ENCODE data around the gene ZNF487. TPM values are rescaled to one million over a fixed set of nuclear protein-coding genes. Genes with fewer than 3 reads are reported as not detected.

The ZNF487 gene
- total RNA-seq, 2 experiments from 2014 or later = 3.5 to 6.5 TPM

DNA sequence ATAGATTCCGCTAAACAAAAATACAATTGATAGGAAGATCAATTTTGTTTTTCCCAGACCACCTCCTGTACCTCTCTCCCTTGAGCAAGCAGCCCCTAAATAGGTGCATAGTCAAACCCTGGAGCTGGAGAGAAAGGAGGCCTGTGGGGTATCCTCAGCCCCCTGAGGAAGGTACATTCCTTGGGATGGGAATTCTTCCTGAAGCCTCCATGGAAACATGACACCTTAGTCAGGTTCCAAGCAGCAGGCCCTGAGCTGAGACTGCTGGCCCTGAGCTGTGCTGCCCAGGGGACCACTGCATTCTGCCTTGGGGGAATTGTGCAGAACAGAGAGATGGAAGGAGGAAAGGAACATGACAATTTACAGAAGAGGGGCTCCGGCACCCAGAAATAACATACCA is 35.3 kb upstream of the ZNF487 start:
- peaks cover 77% of the 10 kb centered on the region for H3K4me1 ChIP-seq (ENCODE audit: insufficient read depth, low read length, poor library complexity, severe bottlenecking)
- peak overlapping the region; percentile 91 for H3K4me2 ChIP-seq (ENCODE audit: low read length)
- H4K20me1 ChIP-seq (ENCODE audit: insufficient read depth, low read length) = peaks cover 53% of the 10 kb centered on the region
- no TSS peak for BruUV-seq (replicated peaks)
- peaks cover 90% of the 10 kb centered on the region for H3K36me3 ChIP-seq (ENCODE audit: insufficient read depth, low read length)
- TF ChIP-seq, protein P1, sequence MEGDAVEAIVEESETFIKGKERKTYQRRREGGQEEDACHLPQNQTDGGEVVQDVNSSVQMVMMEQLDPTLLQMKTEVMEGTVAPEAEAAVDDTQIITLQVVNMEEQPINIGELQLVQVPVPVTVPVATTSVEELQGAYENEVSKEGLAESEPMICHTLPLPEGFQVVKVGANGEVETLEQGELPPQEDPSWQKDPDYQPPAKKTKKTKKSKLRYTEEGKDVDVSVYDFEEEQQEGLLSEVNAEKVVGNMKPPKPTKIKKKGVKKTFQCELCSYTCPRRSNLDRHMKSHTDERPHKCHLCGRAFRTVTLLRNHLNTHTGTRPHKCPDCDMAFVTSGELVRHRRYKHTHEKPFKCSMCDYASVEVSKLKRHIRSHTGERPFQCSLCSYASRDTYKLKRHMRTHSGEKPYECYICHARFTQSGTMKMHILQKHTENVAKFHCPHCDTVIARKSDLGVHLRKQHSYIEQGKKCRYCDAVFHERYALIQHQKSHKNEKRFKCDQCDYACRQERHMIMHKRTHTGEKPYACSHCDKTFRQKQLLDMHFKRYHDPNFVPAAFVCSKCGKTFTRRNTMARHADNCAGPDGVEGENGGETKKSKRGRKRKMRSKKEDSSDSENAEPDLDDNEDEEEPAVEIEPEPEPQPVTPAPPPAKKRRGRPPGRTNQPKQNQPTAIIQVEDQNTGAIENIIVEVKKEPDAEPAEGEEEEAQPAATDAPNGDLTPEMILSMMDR (conservative IDR thresholded peaks at IDR 0.05; ENCODE audit: low read length) = no peak
- TF ChIP-seq EZH2phosphoT487 (IDR thresholded peaks at IDR 0.05; ENCODE audit: borderline replicate concordance, low read depth, low read length) = no peak
- peaks cover 99% of the 10 kb centered on the region for H3K79me2 ChIP-seq (ENCODE audit: insufficient read depth, low read depth, low read length)
- no peak for DNase-seq (ENCODE audit: low spot score)
- ChIA-PET CTCF (ENCODE audit: unreplicated experiment) (no interaction called here), POLR2A (interaction anchor here (1.5 to 1.6 kb wide), 2 partner anchors 10 to 27 kb away, joined by 6 to 7 read pairs; no protein-coding TSS in a partner anchor)
- intact Hi-C loops (cut with micrococcal nuclease; ENCODE audit: unreplicated experiment) = no loop called here
- peak overlapping the region; percentile 82 for H3K27ac ChIP-seq (ENCODE audit: low read depth, low read length, poor library complexity, severe bottlenecking)
- H3K9me3 ChIP-seq (ENCODE audit: low read length) = no peaks in the 10 kb centered on the region
- no peaks in the 10 kb centered on the region for H3K9me2 ChIP-seq (ENCODE audit: insufficient read depth, low read length)
- H2AFZ ChIP-seq (ENCODE audit: low read length) = no peak overlapping the region
- H3K4me3 ChIP-seq (ENCODE audit: low read depth, low read length, poor library complexity, severe bottlenecking) = peak overlapping the region; percentile 92

GRCh38 chr10:43402176-43402575 is 34.7 kb upstream of the ZNF487 start:
- Histone ChIP-seq H3K4me1 (ENCODE audit: insufficient read depth, low read length, poor library complexity, severe bottlenecking) (peaks cover 77% of the 10 kb centered on the region), H3K36me3 (ENCODE audit: insufficient read depth, low read length) (peaks cover 94% of the 10 kb centered on the region), H3K4me2 (ENCODE audit: low read length) (peak overlapping the region; percentile 91), H3K79me2 (ENCODE audit: insufficient read depth, low read depth, low read length) (peaks cover 100% of the 10 kb centered on the region), H4K20me1 (ENCODE audit: insufficient read depth, low read length) (peaks cover 53% of the 10 kb centered on the region), H3K9me2 (ENCODE audit: insufficient read depth, low read length) (no peaks in the 10 kb centered on the region), H3K27ac (ENCODE audit: low read depth, low read length, poor library complexity, severe bottlenecking) (peak overlapping the region; percentile 82), H3K9me3 (ENCODE audit: low read length) (no peaks in the 10 kb centered on the region), H3K4me3 (ENCODE audit: low read depth, low read length, poor library complexity, severe bottlenecking) (peak overlapping the region; percentile 92), H2AFZ (ENCODE audit: low read length) (no peak overlapping the region)
- ChIA-PET CTCF (ENCODE audit: unreplicated experiment) (no interaction called here), POLR2A (no interaction called here)
- TF ChIP-seq, protein P1 (conservative IDR thresholded peaks at IDR 0.05; ENCODE audit: low read length) = no peak
- TF ChIP-seq EZH2phosphoT487 (IDR thresholded peaks at IDR 0.05; ENCODE audit: borderline replicate concordance, low read depth, low read length) = no peak
- DNase-seq (ENCODE audit: low spot score) = no peak
- intact Hi-C loops (cut with micrococcal nuclease; ENCODE audit: unreplicated experiment) = no loop called here
- no TSS peak for BruUV-seq (replicated peaks)

DNA sequence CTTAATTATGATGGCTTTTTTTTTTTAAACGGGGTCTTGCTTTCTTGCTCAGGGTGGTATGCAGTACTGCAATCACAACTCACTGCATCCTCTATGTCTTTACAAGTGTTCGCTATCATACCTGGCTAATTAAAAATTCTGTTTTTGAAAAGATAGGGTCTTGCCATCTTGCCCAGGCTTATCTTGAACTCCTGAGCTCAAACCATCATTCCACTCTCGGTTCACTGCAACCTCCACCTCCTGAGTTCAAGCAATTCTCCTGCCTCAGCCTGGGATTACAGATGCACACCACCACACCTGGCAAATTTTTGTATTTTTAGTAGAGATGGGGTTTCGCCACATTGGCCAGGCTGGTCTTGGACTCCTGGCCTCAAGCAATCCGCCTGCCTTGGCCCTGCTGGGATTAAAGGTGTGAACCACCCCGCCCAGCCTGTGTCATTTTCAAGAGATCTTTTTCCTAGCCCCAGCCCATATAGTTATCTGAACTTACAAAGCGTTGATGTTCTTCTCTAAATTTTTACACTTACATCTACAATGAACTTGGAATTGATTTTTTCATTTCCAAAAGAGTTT is 33.9 kb upstream of the ZNF487 start:
- Histone ChIP-seq H3K4me3 (ENCODE audit: low read depth, low read length, poor library complexity, severe bottlenecking) (peak overlapping the region; percentile 92), H2AFZ (ENCODE audit: low read length) (no peak overlapping the region), H3K4me1 (ENCODE audit: insufficient read depth, low read length, poor library complexity, severe bottlenecking) (peaks cover 77% of the 10 kb centered on the region), H3K36me3 (ENCODE audit: insufficient read depth, low read length) (peaks cover 96% of the 10 kb centered on the region), H3K27ac (ENCODE audit: low read depth, low read length, poor library complexity, severe bottlenecking) (peak overlapping the region; percentile 82), H3K79me2 (ENCODE audit: insufficient read depth, low read depth, low read length) (peaks cover 100% of the 10 kb centered on the region), H3K9me2 (ENCODE audit: insufficient read depth, low read length) (no peaks in the 10 kb centered on the region), H3K9me3 (ENCODE audit: low read length) (no peaks in the 10 kb centered on the region), H4K20me1 (ENCODE audit: insufficient read depth, low read length) (peaks cover 53% of the 10 kb centered on the region), H3K4me2 (ENCODE audit: low read length) (peak overlapping the region; percentile 91)
- DNase-seq (ENCODE audit: low spot score) = no peak
- ChIA-PET CTCF (ENCODE audit: unreplicated experiment) (no interaction called here), POLR2A (interaction anchor here (1.5 to 1.7 kb wide), 2 partner anchors 9 to 49 kb away, joined by 5 to 7 read pairs; no protein-coding TSS in a partner anchor)
- BruUV-seq (replicated peaks) = no TSS peak
- intact Hi-C loops (cut with micrococcal nuclease; ENCODE audit: unreplicated experiment) = no loop called here
- no peak for TF ChIP-seq EZH2phosphoT487 (IDR thresholded peaks at IDR 0.05; ENCODE audit: borderline replicate concordance, low read depth, low read length)
- TF ChIP-seq, protein P1 (conservative IDR thresholded peaks at IDR 0.05; ENCODE audit: low read length) = no peak
